Central memory CD8-positive, alpha-beta T cell (primary cell): ENCODE data around the gene OBSCN.
A peak's percentile ranks its signal among the peaks of the same experiment; 100 is the strongest.

ENCODE experiments used
- ATAC-seq: fragments of 150-1000 bp; cut with Tn5 transposase; replicated peaks from 2 replicates; pipeline ENCODE4 v1.10.0; 2022; ENCODE audit warnings: mild to moderate bottlenecking, moderate FRiP score, moderate number of reproducible peaks; ENCODE audit not compliant: poor library complexity, severe bottlenecking; ENCODE audit errors: extremely low read depth
- DNase-seq, 2 donors: peaks; one replicate each; pipeline ENCODE4 v3.0.0; 2021; ENCODE audit warnings: low spot score in 2 of 2
- H3K27ac Mint-ChIP-seq: one replicate; pipeline ENCODE4 v1.8.0; 2022; ENCODE audit warnings: low read depth, mild to moderate bottlenecking, moderate library complexity, mixed read lengths
- H3K27me3 Mint-ChIP-seq: one replicate; pipeline ENCODE4 v1.8.0; 2022; ENCODE audit warnings: mixed read lengths
- H3K36me3 Mint-ChIP-seq: one replicate; pipeline ENCODE4 v1.8.0; 2022; ENCODE audit warnings: mild to moderate bottlenecking, moderate library complexity, mixed read lengths; ENCODE audit not compliant: insufficient read depth
- H3K4me1 Mint-ChIP-seq: one replicate; pipeline ENCODE4 v1.8.0; 2022; ENCODE audit warnings: mixed read lengths
- H3K4me3 Mint-ChIP-seq: one replicate; pipeline ENCODE4 v1.8.0; 2022; ENCODE audit warnings: mild to moderate bottlenecking, moderate library complexity, mixed read lengths
- H3K9me3 Mint-ChIP-seq: one replicate; pipeline ENCODE4 v1.8.0; 2022; ENCODE audit warnings: mixed read lengths

OBSCN gene

GRCh38 chr1:228176024-228176395, 31.8 kb upstream of the OBSCN start:
- ATAC-seq (no peak), DNase-seq (no peak)
- Mint-ChIP-seq H3K27me3 (no peaks in the 10 kb centered on the region), H3K27ac (no peak overlapping the region), H3K36me3 (peaks cover 21% of the 10 kb centered on the region), H3K4me3 (no peak overlapping the region), H3K4me1 (peaks cover 15% of the 10 kb centered on the region), H3K9me3 (no peaks in the 10 kb centered on the region)

- no peak for ATAC-seq
- DNase-seq = no peak
- Mint-ChIP-seq H3K4me3 (no peak overlapping the region), H3K4me1 (peaks cover 16% of the 10 kb centered on the region), H3K27ac (no peak overlapping the region), H3K9me3 (no peaks in the 10 kb centered on the region), H3K36me3 (peaks cover 25% of the 10 kb centered on the region), H3K27me3 (no peaks in the 10 kb centered on the region)
Measured at GRCh38 chr1:228176461-228177182, 31.2 kb upstream of the OBSCN start.

GRCh38 chr1:228177183-228177475, 30.7 kb upstream of the OBSCN start:
- Mint-ChIP-seq H3K27me3 (no peaks in the 10 kb centered on the region), H3K36me3 (peaks cover 28% of the 10 kb centered on the region), H3K27ac (no peak overlapping the region), H3K9me3 (no peaks in the 10 kb centered on the region), H3K4me1 (peaks cover 16% of the 10 kb centered on the region), H3K4me3 (no peak overlapping the region)
- no peak for ATAC-seq
- DNase-seq = no peak

GRCh38 chr1:228177721-228178710, 29.8 kb upstream of the OBSCN start:
- Mint-ChIP-seq H3K4me3 (no peak overlapping the region), H3K4me1 (peaks cover 8% of the 10 kb centered on the region), H3K27me3 (no peaks in the 10 kb centered on the region), H3K9me3 (no peaks in the 10 kb centered on the region), H3K27ac (no peak overlapping the region), H3K36me3 (peaks cover 28% of the 10 kb centered on the region)
- no peak for ATAC-seq
- no peak for DNase-seq

- peaks cover 26% of the 10 kb centered on the region for H3K36me3 Mint-ChIP-seq
- no peak for DNase-seq
- H3K27ac Mint-ChIP-seq = peak overlapping the region; percentile 24
- H3K4me3 Mint-ChIP-seq = no peak overlapping the region
- H3K9me3 Mint-ChIP-seq = no peaks in the 10 kb centered on the region
- peaks cover 13% of the 10 kb centered on the region for H3K4me1 Mint-ChIP-seq
- no peaks in the 10 kb centered on the region for H3K27me3 Mint-ChIP-seq
- no peak for ATAC-seq
Measured at GRCh38 chr1:228178737-228179684, 28.8 kb upstream of the OBSCN start.

GRCh38 chr1:228180271-228180958, 27.4 kb upstream of the OBSCN start:
- no peaks in the 10 kb centered on the region for H3K27me3 Mint-ChIP-seq
- peaks cover 18% of the 10 kb centered on the region for H3K4me1 Mint-ChIP-seq
- no peak overlapping the region for H3K27ac Mint-ChIP-seq
- no peaks in the 10 kb centered on the region for H3K9me3 Mint-ChIP-seq
- H3K36me3 Mint-ChIP-seq = peaks cover 19% of the 10 kb centered on the region
- no peak overlapping the region for H3K4me3 Mint-ChIP-seq
- ATAC-seq (no peak), DNase-seq (no peak)

- H3K27ac Mint-ChIP-seq = no peak overlapping the region
Measured at GRCh38 chr1:228180959-228181644, 26.7 kb upstream of the OBSCN start.

GRCh38 chr1:228181645-228182034, 26.2 kb upstream of the OBSCN start:
- no peaks in the 10 kb centered on the region for H3K9me3 Mint-ChIP-seq
- H3K4me3 Mint-ChIP-seq = no peak overlapping the region
- H3K36me3 Mint-ChIP-seq = peaks cover 18% of the 10 kb centered on the region
- no peak overlapping the region for H3K27ac Mint-ChIP-seq
- DNase-seq = no peak
- ATAC-seq = no peak
- no peaks in the 10 kb centered on the region for H3K27me3 Mint-ChIP-seq
- peaks cover 28% of the 10 kb centered on the region for H3K4me1 Mint-ChIP-seq

More at GRCh38 chr1:228180959-228181644, 26.7 kb upstream of the OBSCN start:
- Mint-ChIP-seq H3K9me3 (no peaks in the 10 kb centered on the region), H3K4me1 (peaks cover 25% of the 10 kb centered on the region), H3K27me3 (no peaks in the 10 kb centered on the region), H3K36me3 (peaks cover 18% of the 10 kb centered on the region), H3K4me3 (no peak overlapping the region)
- ATAC-seq (no peak), DNase-seq (no peak)

GRCh38 chr1:228182296-228183030, 25.4 kb upstream of the OBSCN start:
- no peak overlapping the region for H3K4me3 Mint-ChIP-seq
- H3K36me3 Mint-ChIP-seq = peaks cover 18% of the 10 kb centered on the region
- peak; percentile 4 for ATAC-seq
- H3K4me1 Mint-ChIP-seq = peaks cover 28% of the 10 kb centered on the region
- H3K27ac Mint-ChIP-seq = peak overlapping the region; percentile 55
- no peaks in the 10 kb centered on the region for H3K27me3 Mint-ChIP-seq
- DNase-seq = no peak
- no peaks in the 10 kb centered on the region for H3K9me3 Mint-ChIP-seq

GRCh38 chr1:228184152-228184551, 23.7 kb upstream of the OBSCN start:
- Mint-ChIP-seq H3K4me3 (no peak overlapping the region), H3K9me3 (no peaks in the 10 kb centered on the region), H3K4me1 (peaks cover 35% of the 10 kb centered on the region), H3K36me3 (peaks cover 17% of the 10 kb centered on the region), H3K27me3 (no peaks in the 10 kb centered on the region), H3K27ac (no peak overlapping the region)
- DNase-seq (no peak), ATAC-seq (no peak)

- Mint-ChIP-seq H3K27me3 (no peaks in the 10 kb centered on the region), H3K4me3 (peak overlapping the region; percentile 60), H3K4me1 (peaks cover 35% of the 10 kb centered on the region), H3K27ac (peak overlapping the region; percentile 77), H3K36me3 (peaks cover 18% of the 10 kb centered on the region), H3K9me3 (no peaks in the 10 kb centered on the region)
- DNase-seq (peak in 1 of 2 donors; percentile 63), ATAC-seq (peak; percentile 98)
Measured at GRCh38 chr1:228185641-228185965, 22.2 kb upstream of the OBSCN start.
